Activated T-helper 9 cell treated with anti-CD3 and anti-CD28 coated beads, Interleukin-2, amount 50 U/mL, for 16 hours (primary cell): ENCODE results near the gene USP27X.

Experiments used
- DNase-seq: peaks from one replicate; pipeline ENCODE4 v3.0.0-alpha.2; 2020; ENCODE audit warnings: low read depth

USP27X gene

GRCh38 chrX:49878834-49879655, at the start of gene USP27X:
TSS of gene USP27X (plus strand) at chrX:49879484. CDS start at chrX:49880308, 824 bp downstream.
- DNase-seq, result peak; percentile 61

DNA sequence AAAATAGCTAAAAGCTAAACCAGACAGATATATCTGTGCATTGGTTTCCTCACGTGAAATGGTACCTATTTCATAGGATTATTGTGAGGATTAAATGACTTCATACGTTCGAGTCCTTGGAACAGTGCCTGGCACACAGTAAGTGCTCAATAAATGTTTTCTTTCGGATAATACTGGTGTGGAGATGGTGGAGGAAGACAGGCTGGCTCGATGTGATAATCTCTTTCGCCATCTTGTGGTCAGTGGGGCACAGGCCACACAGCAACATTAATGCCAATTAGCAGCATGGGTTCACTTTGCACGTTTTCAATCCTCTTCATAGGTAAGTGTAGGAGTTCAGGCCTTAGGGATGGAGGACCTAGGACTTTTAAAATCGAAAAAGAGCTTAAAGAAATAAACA, 40.9 kb upstream of the USP27X start:
- DNase-seq, result no peak

DNA sequence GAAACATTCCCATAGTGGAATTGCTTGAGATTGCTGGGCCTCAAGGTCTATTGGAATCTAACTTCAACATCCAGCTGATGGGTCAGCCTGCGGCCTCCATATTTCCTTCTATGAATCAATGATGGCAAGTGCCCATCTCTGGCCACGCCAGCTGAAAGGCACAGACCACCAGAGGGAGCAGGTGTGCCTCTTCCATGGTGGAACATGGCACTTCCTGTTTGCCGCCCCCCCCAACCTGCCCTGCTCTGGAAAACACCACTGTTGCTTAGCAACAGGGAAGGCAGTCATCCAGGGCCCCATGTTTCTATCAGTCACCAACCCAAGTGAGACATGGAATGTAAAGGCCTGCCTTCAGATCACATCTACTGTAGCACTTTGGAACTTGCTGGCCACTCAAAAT, 38.6 kb upstream of the USP27X start:
- DNase-seq, result peak; percentile 11

DNA sequence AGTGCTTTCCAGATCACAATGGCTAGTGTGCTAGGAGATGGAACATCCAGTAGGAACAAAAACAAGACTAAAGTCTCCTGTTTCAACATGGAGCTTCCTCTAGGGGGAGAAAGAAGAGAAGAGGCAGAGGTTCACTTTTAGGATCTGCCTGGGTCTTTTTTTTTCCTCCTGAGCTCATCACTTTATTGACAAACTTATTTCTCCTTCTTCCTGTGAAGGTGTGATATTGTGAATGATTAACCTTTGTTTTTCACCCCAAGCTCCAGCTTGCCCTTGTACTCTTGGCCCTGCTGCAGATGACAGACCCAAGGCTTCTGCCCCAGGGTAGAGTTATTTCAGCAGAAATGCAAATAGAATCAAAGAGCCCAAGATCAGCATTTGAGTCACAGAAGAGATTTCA, 36.7 kb upstream of the USP27X start:
- DNase-seq, result no peak

- no peak for DNase-seq
Observed at GRCh38 chrX:49844611-49845010, 34.7 kb upstream of the USP27X start.

DNA sequence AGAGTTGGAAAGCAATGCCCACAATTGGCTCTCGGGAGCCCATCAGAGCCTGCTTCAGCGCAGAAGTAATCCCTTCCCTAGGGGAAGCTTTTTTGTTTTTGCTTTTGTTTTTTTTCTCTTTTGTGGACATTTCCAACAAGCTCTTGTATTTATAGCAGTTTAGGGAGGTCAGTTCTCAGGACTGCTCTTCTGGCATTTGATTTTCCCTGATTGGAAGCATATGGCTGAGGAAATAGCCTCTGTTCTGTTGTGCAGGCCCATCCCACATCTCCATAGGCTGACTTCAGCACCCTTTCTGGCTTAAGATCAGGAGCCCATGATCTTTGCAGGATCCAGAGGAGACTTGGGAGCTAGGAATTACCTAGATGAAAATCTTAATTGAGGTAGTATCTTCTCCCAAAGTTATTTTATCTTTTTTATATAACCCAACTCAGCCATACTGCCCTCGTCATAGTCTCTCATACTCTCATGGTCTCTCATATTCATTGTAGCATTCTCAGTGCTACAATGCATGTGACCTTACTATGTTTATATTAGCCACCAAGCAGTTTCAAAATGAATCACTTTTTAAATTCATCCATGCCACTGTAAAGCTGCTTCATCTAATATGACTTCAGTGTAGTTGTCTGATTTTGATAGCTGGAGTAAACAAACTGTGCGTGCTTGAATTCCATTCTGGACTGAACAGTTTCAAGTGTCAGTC, 33.4 kb upstream of the USP27X start:
- DNase-seq, result no peak

DNA sequence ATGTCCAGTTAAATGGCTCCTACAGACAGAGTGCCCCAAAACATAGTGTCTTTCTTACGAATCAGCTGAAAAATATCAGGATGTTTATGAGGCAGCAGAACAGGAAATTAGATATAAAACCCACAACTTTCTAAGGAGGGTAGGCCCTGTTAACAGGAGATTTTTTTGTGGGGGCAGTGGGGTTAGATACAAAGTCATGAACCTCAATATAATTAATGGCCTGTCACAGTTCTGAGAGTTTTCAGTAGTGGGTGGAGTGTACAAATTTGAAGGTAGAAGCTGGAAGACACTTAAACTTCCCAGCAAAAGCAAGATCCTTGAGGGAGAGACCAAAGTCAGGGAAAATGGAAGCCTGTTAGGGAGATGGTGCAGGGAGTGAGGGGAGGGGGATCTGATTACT, 32.8 kb upstream of the USP27X start:
- no peak for DNase-seq

DNA sequence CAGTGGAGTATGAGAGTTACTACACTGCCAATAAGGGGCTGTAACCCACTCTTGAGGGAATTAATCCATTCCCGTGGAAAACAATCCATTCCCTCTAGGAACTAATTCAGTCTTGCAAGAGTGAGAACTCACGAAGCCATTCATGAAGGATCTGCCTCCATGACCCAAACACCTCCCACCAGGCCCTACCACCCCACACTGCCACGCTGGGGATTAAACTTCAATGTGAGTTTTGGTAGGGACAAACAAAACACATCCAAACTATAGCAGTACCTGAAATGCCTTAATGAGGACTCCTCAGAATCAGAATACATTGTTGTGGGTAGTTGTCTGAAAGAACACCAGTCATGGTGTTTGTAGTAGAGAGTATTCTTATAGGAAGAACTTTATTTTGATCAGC, 31.0 kb upstream of the USP27X start:
- no peak for DNase-seq

GRCh38 chrX:49850028-49850427, 29.3 kb upstream of the USP27X start:
- DNase-seq, result no peak

- no peak for DNase-seq
Observed at GRCh38 chrX:49853661-49854060, 25.6 kb upstream of the USP27X start.

- no peak for DNase-seq
Observed at GRCh38 chrX:49856819-49857218, 22.5 kb upstream of the USP27X start.

DNA sequence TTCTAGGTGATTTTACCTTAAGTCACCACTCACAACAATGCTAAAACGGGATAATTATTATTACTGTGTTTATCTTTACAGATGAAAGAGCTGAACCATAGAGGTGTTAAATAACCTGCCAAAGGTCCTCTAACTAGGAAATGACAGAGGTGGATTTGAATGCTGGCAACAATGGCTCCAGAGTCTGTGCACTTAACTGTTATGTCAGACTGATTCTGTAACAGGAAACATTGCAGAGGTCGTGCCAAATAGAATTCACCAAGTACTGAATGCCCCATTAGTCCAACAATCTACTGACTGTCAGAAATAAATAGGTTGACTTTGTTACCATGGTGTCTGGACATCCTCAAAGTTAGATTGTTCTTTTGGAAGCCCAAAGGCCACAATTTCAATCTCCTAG, 20.9 kb upstream of the USP27X start:
- no peak for DNase-seq

GRCh38 chrX:49859491-49859890, 19.8 kb upstream of the USP27X start:
- no peak for DNase-seq

GRCh38 chrX:49860867-49861535, 18.3 kb upstream of the USP27X start:
- DNase-seq, result no peak

DNA sequence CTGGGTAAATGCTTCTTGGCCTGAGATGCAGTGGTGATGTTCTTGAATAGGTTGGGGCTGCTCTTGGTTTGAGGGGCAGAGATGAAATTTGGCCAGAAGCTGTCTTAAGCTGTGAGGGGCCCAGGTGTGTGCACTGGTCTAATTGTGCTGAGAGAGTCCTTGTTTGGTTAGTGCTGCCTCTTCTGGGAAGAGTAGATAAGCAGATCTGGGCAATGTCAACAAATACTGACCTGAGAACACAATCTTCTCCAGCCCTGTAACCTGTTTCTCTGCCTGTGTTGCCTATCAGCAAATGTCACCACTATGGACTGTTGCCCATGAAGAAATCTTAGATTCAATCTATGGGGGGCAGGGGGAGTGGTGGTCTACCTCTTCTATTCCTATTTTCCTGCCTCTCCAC, 17.2 kb upstream of the USP27X start:
- no peak for DNase-seq

DNA sequence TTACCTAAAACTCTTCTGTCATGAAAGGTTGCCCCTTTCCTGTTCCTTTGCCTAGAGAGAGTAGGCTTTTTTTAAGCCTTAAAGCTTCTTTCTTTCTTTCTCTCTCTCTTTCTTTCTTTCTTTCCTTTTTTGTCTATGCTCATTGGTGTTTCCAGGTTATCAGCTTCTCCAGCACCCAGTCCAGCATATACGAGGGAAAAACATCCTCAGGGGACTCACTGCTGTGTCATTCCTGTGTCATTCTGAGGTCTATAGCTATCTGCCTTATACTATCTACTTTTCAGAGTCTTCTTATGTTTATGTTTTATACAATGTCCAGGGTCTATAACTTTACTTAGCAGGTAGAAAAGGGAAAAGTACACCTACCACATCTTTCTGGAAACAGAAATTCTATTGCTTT, 10.5 kb upstream of the USP27X start:
- no peak for DNase-seq

- no peak for DNase-seq
Observed at GRCh38 chrX:49876750-49877149, 2.5 kb upstream of the USP27X start.

- DNase-seq, result no peak
Observed at GRCh38 chrX:49877397-49878101, 1.7 kb upstream of the USP27X start.

GRCh38 chrX:49878128-49878833, 1.0 kb upstream of the USP27X start:
- DNase-seq, result no peak

DNA sequence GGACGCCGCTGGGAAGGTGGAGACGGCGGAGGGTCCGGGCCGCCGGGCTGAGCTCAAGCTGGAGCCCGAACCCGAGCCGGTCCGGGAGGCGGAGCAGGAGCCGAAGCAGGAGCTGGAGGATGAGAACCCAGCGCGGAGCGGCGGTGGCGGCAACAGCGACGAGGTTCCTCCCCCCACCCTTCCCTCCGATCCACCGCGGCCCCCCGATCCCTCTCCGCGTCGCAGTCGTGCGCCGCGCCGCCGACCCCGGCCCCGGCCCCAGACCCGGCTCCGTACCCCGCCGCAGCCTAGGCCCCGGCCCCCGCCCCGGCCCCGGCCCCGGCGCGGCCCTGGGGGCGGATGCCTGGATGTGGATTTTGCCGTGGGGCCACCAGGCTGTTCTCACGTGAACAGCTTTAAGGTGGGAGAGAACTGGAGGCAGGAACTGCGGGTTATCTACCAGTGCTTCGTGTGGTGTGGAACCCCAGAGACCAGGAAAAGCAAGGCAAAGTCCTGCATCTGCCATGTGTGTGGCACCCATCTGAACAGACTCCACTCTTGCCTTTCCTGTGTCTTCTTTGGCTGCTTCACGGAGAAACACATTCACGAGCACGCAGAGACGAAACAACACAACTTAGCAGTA, 483 bp downstream of the USP27X start:
- DNase-seq, result no peak

DNA sequence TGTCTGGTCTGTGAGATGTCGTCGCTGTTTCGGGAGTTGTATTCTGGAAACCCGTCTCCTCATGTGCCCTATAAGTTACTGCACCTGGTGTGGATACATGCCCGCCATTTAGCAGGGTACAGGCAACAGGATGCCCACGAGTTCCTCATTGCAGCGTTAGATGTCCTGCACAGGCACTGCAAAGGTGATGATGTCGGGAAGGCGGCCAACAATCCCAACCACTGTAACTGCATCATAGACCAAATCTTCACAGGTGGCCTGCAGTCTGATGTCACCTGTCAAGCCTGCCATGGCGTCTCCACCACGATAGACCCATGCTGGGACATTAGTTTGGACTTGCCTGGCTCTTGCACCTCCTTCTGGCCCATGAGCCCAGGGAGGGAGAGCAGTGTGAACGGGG, 1.4 kb downstream of the USP27X start:
- no peak for DNase-seq
